Hematopoietic multipotent progenitor cell treated with erythropoietin and hydrocortisone succinate and interleukin-3 and kit ligand, for 17 days (in vitro differentiated cells): ENCODE results near the gene PPP2R2D.
A peak's percentile ranks its signal among the peaks of the same experiment; 100 is the strongest.

Source experiments
- DNase-seq: peaks from one replicate; pipeline ENCODE4 v3.0.0-alpha.2; 2015; ENCODE audit warnings: low spot score

The PPP2R2D gene

DNA sequence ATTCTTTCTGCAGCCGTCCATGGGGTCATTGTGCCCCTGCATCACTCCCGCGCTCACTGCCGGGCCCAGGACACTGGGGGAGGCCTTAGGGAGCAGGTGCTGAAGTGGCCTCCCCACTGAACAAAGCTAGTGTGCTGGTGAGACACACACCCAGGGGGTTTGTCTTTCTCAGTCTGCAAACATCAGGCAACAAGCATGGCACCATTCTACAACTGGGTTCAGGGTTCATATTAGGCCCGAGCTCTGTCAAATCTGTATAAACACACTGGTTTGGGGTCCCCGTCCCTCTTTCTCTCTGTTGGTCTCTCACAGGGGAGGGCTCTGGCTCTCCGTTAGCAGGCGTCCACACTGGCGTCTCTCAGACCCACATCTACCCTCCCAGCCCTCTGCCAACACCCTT is 11.1 kb upstream of the PPP2R2D start:
- no peak for DNase-seq

- DNase-seq = no peak
Measured at GRCh38 chr10:131890276-131891195, 10.3 kb upstream of the PPP2R2D start.

DNA sequence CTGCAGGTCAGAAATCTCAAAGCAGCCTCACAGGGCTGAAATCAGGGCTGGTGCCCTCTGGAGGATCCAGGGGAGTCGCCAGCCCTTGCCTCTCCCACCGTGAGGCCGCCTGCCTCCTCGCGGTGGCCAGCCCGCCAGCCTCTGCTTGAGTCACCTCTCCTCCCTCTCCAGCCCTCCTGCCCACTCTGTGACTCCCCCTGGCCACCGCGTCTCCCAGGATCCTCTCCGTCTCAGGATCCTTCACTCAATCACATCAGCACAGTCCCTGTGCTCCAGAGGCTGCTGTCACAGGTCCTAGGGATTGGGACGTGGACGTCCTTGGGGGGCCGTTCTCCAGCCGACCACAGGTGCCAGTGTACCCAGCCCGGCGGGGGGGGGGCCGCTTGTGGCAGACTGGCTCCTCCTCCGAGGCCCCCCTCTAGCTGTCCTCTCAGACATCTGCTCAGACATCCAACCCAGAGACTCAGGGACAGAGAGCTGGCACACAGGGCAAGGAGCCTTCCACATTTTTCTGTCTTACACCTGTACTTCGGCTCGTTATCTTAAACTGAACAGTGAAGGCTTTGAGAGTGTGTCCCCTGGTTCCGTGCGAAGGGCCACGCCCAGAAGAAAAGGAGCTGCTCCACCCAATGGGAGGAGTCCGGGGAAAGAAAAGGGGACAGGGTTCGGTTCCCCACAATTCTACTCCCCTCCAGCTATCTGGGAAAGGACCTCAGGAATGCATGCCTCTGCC is 9.4 kb upstream of the PPP2R2D start:
- no peak for DNase-seq

DNA sequence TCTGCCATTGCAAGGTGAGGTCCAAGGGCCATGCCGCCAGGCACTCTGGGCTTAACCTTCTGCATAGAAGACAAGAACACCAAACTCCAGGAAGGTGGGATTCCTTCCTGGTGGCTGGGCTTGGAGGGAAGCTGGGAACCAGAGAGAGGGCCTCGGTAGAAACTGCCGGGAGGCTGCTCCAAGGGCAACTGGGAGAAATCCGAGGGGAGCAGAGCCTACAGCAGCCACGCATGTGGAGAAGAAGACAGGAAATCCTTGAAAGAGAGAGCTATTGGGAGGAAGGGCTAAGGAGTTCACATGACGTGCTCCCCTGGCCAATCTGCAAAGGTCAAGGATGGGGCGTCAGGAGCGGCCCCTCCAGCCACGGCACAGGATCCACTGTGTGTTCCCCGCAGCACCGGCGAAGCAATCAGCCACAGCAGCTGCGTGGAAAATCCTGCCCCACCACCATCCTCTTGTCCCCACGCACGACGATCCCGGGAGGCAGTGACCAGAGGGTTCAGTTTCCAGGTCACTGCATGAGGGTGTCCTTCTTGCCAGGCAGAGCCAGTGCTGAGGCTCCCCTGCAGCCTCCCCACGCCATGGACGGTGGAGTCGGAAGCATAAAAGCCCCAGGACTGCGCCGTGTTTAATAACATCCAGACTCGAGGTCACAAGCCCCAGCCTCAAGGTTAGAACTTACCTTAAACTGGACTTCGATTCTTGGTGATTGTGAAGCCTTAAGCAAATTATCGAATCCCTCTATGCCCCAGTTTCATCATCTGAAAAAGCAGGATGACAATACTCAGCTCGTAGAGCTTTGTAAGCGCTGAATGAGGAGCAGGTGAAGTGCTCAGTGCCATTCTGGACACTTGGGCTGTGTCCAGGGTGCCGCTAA is 8.6 kb upstream of the PPP2R2D start:
- DNase-seq = no peak

GRCh38 chr10:131892806-131893675 is 7.8 kb upstream of the PPP2R2D start:
- no peak for DNase-seq

- DNase-seq = no peak
Measured at GRCh38 chr10:131895116-131895515, 5.7 kb upstream of the PPP2R2D start.

- DNase-seq = no peak
Measured at GRCh38 chr10:131896403-131896802, 4.4 kb upstream of the PPP2R2D start.

GRCh38 chr10:131897297-131897899 is 3.4 kb upstream of the PPP2R2D start:
- peak; percentile 69 for DNase-seq

DNA sequence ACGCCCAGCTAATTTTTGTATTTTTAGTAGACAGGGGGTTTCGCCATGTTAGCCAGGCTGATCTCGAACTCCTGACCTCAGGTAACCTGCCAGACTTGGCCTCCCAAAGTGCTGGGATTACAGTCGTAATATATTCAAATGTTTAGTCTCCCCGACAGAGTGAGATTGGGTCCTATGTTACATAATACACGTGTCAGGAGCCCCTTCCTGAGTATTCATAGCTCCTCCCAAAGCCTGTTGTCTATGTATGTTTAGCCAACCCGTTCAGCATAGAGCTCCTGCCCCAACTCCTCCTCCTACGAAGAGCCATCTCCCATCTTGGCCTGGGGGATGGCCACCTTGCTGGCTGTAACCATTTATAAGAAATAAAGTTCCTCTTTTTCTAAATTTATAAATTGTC is 2.7 kb upstream of the PPP2R2D start:
- no peak for DNase-seq

DNA sequence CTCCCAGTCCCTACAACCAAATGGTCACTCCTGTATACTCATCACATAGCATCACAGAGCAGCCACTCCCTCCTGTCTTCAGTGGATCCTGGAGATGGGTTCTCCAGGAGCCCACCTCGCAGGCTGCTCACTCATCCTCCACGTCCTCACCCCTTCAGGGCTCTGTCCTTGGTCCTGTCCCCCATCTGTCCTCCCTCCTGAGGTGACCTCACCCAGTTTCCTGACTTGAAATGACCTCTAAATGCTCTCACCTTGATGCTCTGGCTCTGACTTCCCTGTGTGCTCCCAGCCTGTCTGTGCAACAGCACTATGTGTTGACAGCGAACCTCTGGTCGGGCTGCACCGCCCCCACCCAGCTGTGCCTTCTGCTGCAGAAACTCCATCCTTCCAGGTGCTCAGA is 2.1 kb upstream of the PPP2R2D start:
- no peak for DNase-seq

GRCh38 chr10:131899116-131899690 is 1.6 kb upstream of the PPP2R2D start:
- no peak for DNase-seq

- DNase-seq = no peak
Measured at GRCh38 chr10:131899695-131900349, 986 bp upstream of the PPP2R2D start.

DNA sequence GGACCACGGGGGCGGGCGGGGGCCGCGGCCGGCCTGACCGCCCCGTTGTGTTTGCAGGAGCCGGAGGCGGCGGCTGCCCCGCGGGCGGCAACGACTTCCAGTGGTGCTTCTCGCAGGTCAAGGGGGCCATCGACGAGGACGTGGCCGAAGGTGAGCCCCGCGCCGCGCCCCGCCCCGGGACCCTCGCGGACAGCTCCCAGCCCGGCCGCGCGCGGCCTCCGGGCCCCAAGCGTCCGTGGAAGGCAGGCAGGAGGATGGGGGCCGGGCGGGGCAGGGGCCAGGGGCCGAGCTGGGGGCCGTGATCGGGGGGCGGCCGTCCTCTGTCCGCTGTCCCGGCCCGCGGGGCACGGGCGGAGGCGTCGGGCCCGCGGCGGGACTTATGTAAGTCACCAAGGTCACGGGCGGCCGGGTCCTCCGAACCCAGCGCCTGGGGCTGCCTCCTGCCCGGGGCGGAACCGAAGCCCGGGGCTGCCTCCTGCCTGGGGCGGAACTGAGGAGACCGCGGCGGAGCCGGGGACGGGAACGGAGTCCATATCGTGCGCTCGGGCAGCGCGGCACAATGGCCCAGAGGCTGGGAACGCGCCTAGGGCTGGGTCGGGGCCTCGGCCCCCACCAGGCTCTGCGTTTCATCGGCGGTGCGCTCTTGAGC is 497 bp downstream of the PPP2R2D start:
- peak; percentile 59 for DNase-seq

DNA sequence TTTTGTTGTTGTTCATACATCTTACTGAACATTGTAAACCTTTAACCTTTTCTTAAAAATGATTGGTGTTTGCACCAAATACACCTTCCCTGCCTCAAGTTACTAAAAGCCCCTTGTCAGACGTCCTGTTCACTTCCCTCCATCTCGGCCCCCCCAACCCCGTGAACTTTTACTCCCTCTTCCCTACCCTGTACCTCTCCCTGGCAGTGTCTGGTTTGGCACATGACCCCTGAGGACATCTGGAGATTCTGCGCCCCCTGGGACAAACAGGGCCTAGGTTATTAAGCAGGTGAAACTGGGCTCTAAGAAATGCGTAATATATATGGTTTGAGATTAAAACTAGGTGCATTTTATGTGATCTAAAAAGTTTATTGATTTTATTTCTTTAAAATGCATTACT is 1.4 kb downstream of the PPP2R2D start:
- DNase-seq = peak; percentile 30

GRCh38 chr10:131902691-131903090 is 1.9 kb downstream of the PPP2R2D start:
- DNase-seq = no peak

- no peak for DNase-seq
Measured at GRCh38 chr10:131905267-131905571, 4.4 kb downstream of the PPP2R2D start.

DNA sequence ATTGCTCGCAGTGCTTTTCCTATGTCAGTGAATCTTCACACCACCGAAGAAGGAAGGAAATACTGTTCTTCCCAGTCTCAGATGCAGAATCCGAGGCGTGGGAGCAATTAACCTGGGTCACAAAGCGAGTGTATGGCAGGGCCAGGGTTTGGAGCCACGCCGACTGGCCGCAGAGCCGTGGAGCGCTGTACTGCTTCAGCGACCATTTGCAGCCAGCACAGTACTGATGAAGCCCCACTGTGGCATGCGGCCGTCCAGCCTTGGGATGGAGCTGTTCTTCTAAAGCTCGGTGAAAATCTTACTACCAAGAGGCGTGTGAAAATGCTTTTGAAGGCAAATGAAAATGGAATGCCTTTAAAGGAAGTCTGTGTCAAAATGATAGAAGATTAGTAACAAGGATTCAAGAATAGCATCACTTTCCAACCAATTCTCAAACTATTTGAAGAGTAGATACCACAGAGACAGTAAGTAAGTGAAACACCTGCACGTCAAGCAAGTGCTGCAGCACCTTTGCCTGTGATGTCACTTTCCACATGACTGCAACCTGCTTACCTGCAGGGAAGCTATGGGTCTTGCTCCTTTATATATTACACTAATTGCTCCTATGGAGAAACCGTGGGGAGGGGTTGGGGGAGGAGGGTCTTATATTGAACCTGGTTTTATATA is 4.9 kb downstream of the PPP2R2D start:
- DNase-seq = no peak

GRCh38 chr10:131906269-131906639 is 5.4 kb downstream of the PPP2R2D start:
- DNase-seq = no peak

GRCh38 chr10:131907679-131908078 is 6.9 kb downstream of the PPP2R2D start:
- DNase-seq = no peak
